H9 (cell line): ENCODE data around the gene DPAGT1. TPM values are rescaled to one million over a fixed set of nuclear protein-coding genes. Genes with fewer than 3 reads are reported as not detected.
"Not testable (repeated sequence)": the region's sequence is repeated elsewhere in the genome, so short reads cannot be mapped to it uniquely, and the experiment has no call there.

ENCODE experiments used
- DNase-seq: peaks from one replicate; pipeline ENCODE4 v3.0.0-alpha.2; 2017
- H2AFZ ChIP-seq: one replicate; pipeline ENCODE4 v1.6.1; 2013; ENCODE audit warnings: mild to moderate bottlenecking, low read length, control low read depth, moderate library complexity
- H2AK5ac ChIP-seq: 2 replicates; pipeline ENCODE4 v1.6.1; 2013; ENCODE audit warnings: low read length, control low read depth, mixed read lengths; ENCODE audit not compliant: insufficient read length
- H2BK120ac ChIP-seq: one replicate; pipeline ENCODE4 v1.6.1; 2013; ENCODE audit warnings: low read depth, mild to moderate bottlenecking, low read length, control low read depth, inconsistent platforms; ENCODE audit not compliant: poor library complexity, severe bottlenecking
- H2BK12ac ChIP-seq: 2 replicates; pipeline ENCODE4 v1.6.1; 2013; ENCODE audit warnings: low read length, control low read depth, mixed read lengths, low read depth; ENCODE audit not compliant: insufficient read length
- H2BK15ac ChIP-seq: 2 replicates; pipeline ENCODE4 v1.6.1; 2013; ENCODE audit warnings: low read depth, low read length, control low read depth
- H2BK20ac ChIP-seq: one replicate; pipeline ENCODE4 v1.6.1; 2013; ENCODE audit warnings: low read depth, mild to moderate bottlenecking, low read length, control low read depth, inconsistent platforms; ENCODE audit not compliant: poor library complexity, severe bottlenecking
- H2BK5ac ChIP-seq: 2 replicates; pipeline ENCODE4 v1.6.1; 2013; ENCODE audit warnings: low read length, control low read depth, mixed read lengths; ENCODE audit not compliant: insufficient read length
- H3K14ac ChIP-seq: 2 replicates; pipeline ENCODE4 v1.6.1; 2013; ENCODE audit warnings: low read length, control low read depth; ENCODE audit not compliant: insufficient read depth
- H3K18ac ChIP-seq: 2 replicates; pipeline ENCODE4 v1.6.1; 2013; ENCODE audit warnings: low read depth, mild to moderate bottlenecking, mixed read lengths, low read length, control low read depth; ENCODE audit not compliant: insufficient read length
- H3K23ac ChIP-seq: 2 replicates; pipeline ENCODE4 v1.6.1; 2013; ENCODE audit warnings: low read length, control low read depth, mixed read lengths, low read depth; ENCODE audit not compliant: insufficient read length
- H3K23me2 ChIP-seq: 2 replicates; pipeline ENCODE4 v1.6.1; 2013; ENCODE audit warnings: low read depth, mild to moderate bottlenecking, mixed read lengths, low read length, control low read depth; ENCODE audit not compliant: insufficient read length, poor library complexity, severe bottlenecking
- H3K27ac ChIP-seq: 2 replicates; pipeline ENCODE4 v1.5.1; 2013; ENCODE audit warnings: low read length, control low read depth, mixed read lengths, low read depth; ENCODE audit not compliant: insufficient read length
- H3K27me3 ChIP-seq: 2 replicates; pipeline ENCODE4 v1.6.1; 2013; ENCODE audit warnings: low read length, control low read depth, inconsistent platforms; ENCODE audit not compliant: insufficient read depth
- H3K4ac ChIP-seq: 2 replicates; pipeline ENCODE4 v1.6.1; 2013; ENCODE audit warnings: low read depth, mild to moderate bottlenecking, control low read depth, inconsistent platforms, low read length, moderate library complexity
- H3K4me1 ChIP-seq: 2 replicates; pipeline ENCODE4 v1.6.1; 2013; ENCODE audit warnings: low read length, control low read depth, inconsistent platforms; ENCODE audit not compliant: insufficient read depth
- H3K4me2 ChIP-seq: 2 replicates; pipeline ENCODE4 v1.6.1; 2013; ENCODE audit warnings: low read length, control low read depth, mixed read lengths; ENCODE audit not compliant: insufficient read length, insufficient read depth
- H3K56ac ChIP-seq: 2 replicates; pipeline ENCODE4 v1.6.1; 2013; ENCODE audit warnings: low read depth, mild to moderate bottlenecking, mixed read lengths, low read length, control low read depth; ENCODE audit not compliant: insufficient read length
- H3K79me1 ChIP-seq: 2 replicates; pipeline ENCODE4 v1.6.1; 2013; ENCODE audit warnings: low read depth, mild to moderate bottlenecking, moderate library complexity, low read length, control low read depth, inconsistent platforms; ENCODE audit not compliant: insufficient read depth, poor library complexity, severe bottlenecking
- H3K79me2 ChIP-seq: 2 replicates; pipeline ENCODE4 v1.6.1; 2013; ENCODE audit warnings: low read length, control low read depth, inconsistent platforms; ENCODE audit not compliant: insufficient read depth
- H3K9ac ChIP-seq: 2 replicates; pipeline ENCODE4 v1.6.1; 2013; ENCODE audit warnings: low read length, control low read depth, mixed read lengths; ENCODE audit not compliant: insufficient read length; ENCODE audit errors: extremely low read depth
- H3K9me3 ChIP-seq: one replicate; pipeline ENCODE4 v1.6.1; 2013; ENCODE audit warnings: low read depth, low read length, inconsistent platforms; ENCODE audit not compliant: control insufficient read depth
- H3T11ph ChIP-seq: one replicate; pipeline ENCODE4 v1.6.1; 2013; ENCODE audit warnings: mild to moderate bottlenecking, low read length, control low read depth, inconsistent platforms
- H4K20me1 ChIP-seq: one replicate; pipeline ENCODE4 v1.6.1; 2013; ENCODE audit not compliant: control insufficient read depth, insufficient read length, insufficient read depth
- H4K5ac ChIP-seq: 2 replicates; pipeline ENCODE4 v1.6.1; 2013; ENCODE audit warnings: low read depth, mild to moderate bottlenecking, mixed read lengths, low read length, control low read depth; ENCODE audit not compliant: insufficient read length
- H4K8ac ChIP-seq: replicated peaks from 2 replicates; pipeline ENCODE4 v1.6.1; 2013; ENCODE audit warnings: low read length, control low read depth, mixed read lengths, low read depth; ENCODE audit not compliant: insufficient read length
- H4K91ac ChIP-seq: 2 replicates; pipeline ENCODE4 v1.6.1; 2013; ENCODE audit warnings: low read depth, mild to moderate bottlenecking, moderate library complexity, mixed read lengths, low read length, control low read depth; ENCODE audit not compliant: insufficient read length
- H3K27ac Mint-ChIP-seq, 3 experiments: 2 replicates in 2 of 3; 3 replicates in 1 of 3; pipeline ENCODE4 v1.8.0; 2020 to 2021; ENCODE audit warnings: mixed read lengths in 3 of 3, mild to moderate bottlenecking in 1 of 3, moderate library complexity in 1 of 3
- H3K27me3 Mint-ChIP-seq: 2 replicates; pipeline ENCODE4 v1.8.0; 2021; ENCODE audit warnings: low read depth, mild to moderate bottlenecking, moderate library complexity, mixed read lengths
- H3K36me3 Mint-ChIP-seq, 3 experiments: 2 replicates in 2 of 3; 3 replicates in 1 of 3; pipeline ENCODE4 v1.8.0; 2020 to 2021; ENCODE audit warnings: low read depth in 3 of 3, mixed read lengths in 3 of 3; ENCODE audit not compliant: insufficient read depth in 1 of 3
- H3K4me1 Mint-ChIP-seq, 2 experiments: 2 replicates each; pipeline ENCODE4 v1.8.0; 2020; ENCODE audit warnings: mixed read lengths in 2 of 2
- H3K4me3 Mint-ChIP-seq, 2 experiments: 2 replicates in 1 of 2; 3 replicates in 1 of 2; pipeline ENCODE4 v1.8.0; 2020 to 2021; ENCODE audit warnings: mild to moderate bottlenecking in 2 of 2, mixed read lengths in 2 of 2, moderate library complexity in 1 of 2
- H3K9me3 Mint-ChIP-seq, 2 experiments: 2 replicates in 1 of 2; 3 replicates in 1 of 2; pipeline ENCODE4 v1.8.0; 2020; ENCODE audit warnings: mild to moderate bottlenecking in 2 of 2, mixed read lengths in 2 of 2, moderate library complexity in 1 of 2
- CTCF ChIP-seq: fragments of 200-600 bp; sonication (generic); conservative IDR thresholded peaks from 3 replicates; pipeline ENCODE4 v1.8.0; 2021; ENCODE audit warnings: antibody characterized with exemption, mild to moderate bottlenecking
- WGBS: extraction: QIAGEN DNeasy Blood & Tissue Kit; methylation state at CpG from one replicate; pipeline ENCODE4 v1.1.7; 2013; ENCODE audit warnings: missing lambda C conversion rate, low lambda C conversion rate, mixed read lengths; ENCODE audit not compliant: insufficient read length; ENCODE audit errors: extremely low coverage; 5-methylcytosine and 5-hydroxymethylcytosine counted together
- total RNA-seq: library from RNA; stranded (reverse); gene quantifications from 2 replicates; pipeline ENCODE4 v1.2.1, GENCODE V29; 2021

DPAGT1 gene
- total RNA-seq, 1 experiment from 2014 or later, result 43.6 TPM

- Histone ChIP-seq H3K4me2 (no peak overlapping the region), H2BK15ac (no peak overlapping the region), H4K8ac (no peak overlapping the region), H3K14ac (no peak overlapping the region), H3K4ac (no peak overlapping the region), H3K4me1 (peaks cover 8% of the 10 kb centered on the region; the same call in 1 of the 2 replicates), H3K56ac (no peak overlapping the region), H2BK20ac (no peak overlapping the region), H3K23me2 (peaks cover 26% of the 10 kb centered on the region), H3K9me3 (no peaks in the 10 kb centered on the region), H3K9ac (no peak overlapping the region), H3K23ac (no peak overlapping the region), H3K18ac (no peak overlapping the region), H2BK12ac (no peak overlapping the region), H3K27ac (no peak overlapping the region), H3K27me3 (peaks cover 5% of the 10 kb centered on the region; the same call in 1 of the 2 replicates), H4K5ac (no peak overlapping the region), H2AFZ (no peak overlapping the region), H4K91ac (no peak overlapping the region), H2BK5ac (no peak overlapping the region), H3K79me2 (no peaks in the 10 kb centered on the region; the same call in 1 of the 2 replicates), H4K20me1 (no peaks in the 10 kb centered on the region), H2BK120ac (no peak overlapping the region), H2AK5ac (no peak overlapping the region), H3T11ph (no peak overlapping the region), H3K79me1 (no peaks in the 10 kb centered on the region)
- Mint-ChIP-seq H3K4me1 (peaks cover 32 to 34% of the 10 kb centered on the region in 2 experiments), H3K27ac (peak overlapping the region in 1 of 3 experiments; percentile 6; a peak in 3 of 7 replicates), H3K4me3 (peak overlapping the region; percentile 22 to 28; a peak in 2 of 5 replicates), H3K36me3 (peaks cover 4 to 7% (median 5%) of the 10 kb centered on the region in 3 experiments; a peak in 6 of 7 replicates), H3K9me3 (no peaks in the 10 kb centered on the region; a peak in 1 of 5 replicates), H3K27me3 (peaks cover 13% of the 10 kb centered on the region)
- TF ChIP-seq CTCF, result no peak; the same call in 2 of the 3 replicates
- no CpG with 5 or more reads among the region's 4 CpGs for WGBS
- DNase-seq, result no peak
Observed at GRCh38 chr11:119103793-119104192, 2.1 kb upstream of the DPAGT1 start.

- not testable (repeated sequence) for DNase-seq, H3K9me3 Mint-ChIP-seq
Observed at GRCh38 chr11:119103161-119103664, 1.6 kb upstream of the DPAGT1 start.

More at GRCh38 chr11:119103161-119103664, 1.6 kb upstream of the DPAGT1 start:
- H3K23ac ChIP-seq, H3K9me3 ChIP-seq, H3K18ac ChIP-seq, H2BK20ac ChIP-seq, H3K27me3 Mint-ChIP-seq, H2BK120ac ChIP-seq, H3K56ac ChIP-seq, H2BK15ac ChIP-seq, H4K8ac ChIP-seq, H4K5ac ChIP-seq, H2AK5ac ChIP-seq, H3K4ac ChIP-seq, H4K20me1 ChIP-seq, H3K4me2 ChIP-seq, H3T11ph ChIP-seq, H3K27me3 ChIP-seq, H3K79me1 ChIP-seq, H2BK12ac ChIP-seq, H2BK5ac ChIP-seq, H3K27ac ChIP-seq, H3K79me2 ChIP-seq, H3K4me1 ChIP-seq, H4K91ac ChIP-seq, H2AFZ ChIP-seq, H3K9ac ChIP-seq, H3K14ac ChIP-seq: not testable (repeated sequence)
- peak overlapping the region; percentile 54 to 100 (median 100); a peak in 5 of 7 replicates for H3K27ac Mint-ChIP-seq
- peak overlapping the region; percentile 85 to 91 for H3K4me3 Mint-ChIP-seq
- H3K23me2 ChIP-seq, result peaks cover 25% of the 10 kb centered on the region
- peaks cover 10 to 13% (median 11%) of the 10 kb centered on the region in 3 experiments; a peak in 6 of 7 replicates for H3K36me3 Mint-ChIP-seq
- WGBS, result no CpG with 5 or more reads among the region's 18 CpGs
- peaks cover 26 to 29% of the 10 kb centered on the region in 2 experiments for H3K4me1 Mint-ChIP-seq
